SW480 (cell line): Measurements from ENCODE around the gene PPP6C.
"Not testable (repeated sequence)": the region's sequence is repeated elsewhere in the genome, so short reads cannot be mapped to it uniquely, and the experiment has no call there.

ENCODE experiments used
- DNase-seq: peaks from one replicate; pipeline ENCODE4 v3.0.0-alpha.2; 2016; ENCODE audit warnings: low spot score

Gene PPP6C

DNA sequence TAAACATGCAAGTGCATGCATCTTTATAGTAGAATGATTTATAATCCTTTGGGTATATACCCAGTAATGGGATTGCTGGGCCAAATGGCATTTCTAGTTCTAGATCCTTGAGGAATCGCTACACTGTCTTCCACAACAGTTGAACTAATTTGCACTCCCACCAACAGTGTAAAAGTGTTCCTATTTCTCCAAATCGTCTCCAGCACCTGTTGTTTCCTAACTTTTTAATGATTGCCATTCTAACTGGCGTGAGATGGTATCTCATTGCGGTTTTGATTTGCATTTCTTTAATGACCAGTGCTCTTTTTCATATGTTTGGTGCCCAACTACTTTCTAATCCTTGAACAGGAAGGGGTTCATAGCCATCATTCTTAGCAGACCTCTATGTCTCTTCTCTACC lies 7.8 kb downstream of the PPP6C start:
- DNase-seq: not testable (repeated sequence)

DNA sequence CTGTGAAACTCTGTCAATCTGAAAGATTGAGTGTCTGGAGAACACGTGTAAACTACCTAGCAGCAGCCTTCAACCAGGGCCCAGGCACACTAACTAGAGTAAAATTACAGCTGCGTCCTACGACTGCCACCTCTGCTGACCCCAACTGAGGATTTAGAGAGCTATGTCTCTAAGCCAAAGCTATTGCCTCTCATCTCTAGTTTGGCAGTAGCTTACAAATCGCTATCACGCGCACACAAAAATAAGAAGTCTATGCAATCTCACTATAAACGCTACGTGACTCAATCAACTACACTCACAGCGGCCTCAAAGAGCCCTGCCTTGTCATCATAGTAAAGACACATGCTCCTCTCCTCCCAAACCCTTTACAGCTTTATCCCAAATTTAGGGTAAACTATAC lies 8.7 kb downstream of the PPP6C start:
- DNase-seq: no peak

DNA sequence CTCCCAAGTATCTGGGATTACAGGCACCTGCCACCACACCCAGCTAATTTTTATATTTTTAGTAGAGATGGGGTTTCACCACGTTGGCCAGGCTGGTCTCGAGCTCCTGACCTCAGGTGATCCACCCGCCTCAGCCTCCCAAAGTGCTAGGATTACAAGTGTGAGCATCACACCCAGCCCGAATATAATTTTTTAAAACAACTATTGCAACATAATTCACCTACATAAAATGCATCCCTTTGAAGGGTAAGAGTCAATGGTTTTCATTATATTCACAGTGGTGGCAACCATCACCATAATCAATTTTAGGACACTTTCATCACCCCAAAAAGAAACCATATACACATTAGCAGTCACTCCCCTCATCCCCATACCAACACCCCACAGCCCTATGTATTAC lies 9.8 kb downstream of the PPP6C start:
- not testable (repeated sequence) for DNase-seq

DNA sequence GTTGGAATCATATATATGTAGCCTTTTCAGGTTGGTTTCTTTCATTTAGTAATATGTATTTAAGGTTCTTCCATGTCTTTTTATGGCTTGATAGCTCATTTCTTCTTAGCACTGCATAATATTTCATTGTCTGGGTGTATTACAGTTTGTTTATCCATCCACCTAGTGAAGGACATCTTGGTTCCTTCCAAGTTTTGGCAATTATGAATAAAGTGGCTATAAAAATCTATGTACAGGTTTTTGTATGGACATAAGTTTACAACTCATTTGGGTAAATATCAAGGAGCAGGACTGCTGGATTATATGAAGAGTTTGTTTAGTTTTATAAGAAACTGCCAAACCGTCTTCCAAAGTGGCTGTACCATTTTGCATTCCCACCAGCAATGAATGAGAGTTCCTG lies 11.7 kb downstream of the PPP6C start:
- DNase-seq: no peak

DNA sequence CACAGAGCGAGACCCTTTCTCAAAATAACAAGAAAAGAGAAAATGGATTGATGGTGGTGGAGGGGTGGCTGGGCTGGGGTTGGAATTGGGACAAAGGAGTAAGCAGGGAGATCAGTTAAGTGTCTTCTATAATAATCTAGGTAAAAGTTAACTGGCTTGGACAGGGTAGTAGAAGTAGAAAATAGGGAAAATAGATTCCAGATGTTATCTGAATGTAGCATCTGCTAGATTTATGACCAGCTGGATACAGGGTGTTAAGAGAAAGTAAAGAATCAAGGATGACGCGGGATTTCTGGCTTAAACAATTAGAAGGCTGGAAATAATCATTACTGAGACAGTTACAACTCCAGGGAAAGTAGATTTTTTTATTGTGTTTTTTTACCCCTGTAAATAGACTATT lies 13.0 kb downstream of the PPP6C start:
- DNase-seq: no peak

DNA sequence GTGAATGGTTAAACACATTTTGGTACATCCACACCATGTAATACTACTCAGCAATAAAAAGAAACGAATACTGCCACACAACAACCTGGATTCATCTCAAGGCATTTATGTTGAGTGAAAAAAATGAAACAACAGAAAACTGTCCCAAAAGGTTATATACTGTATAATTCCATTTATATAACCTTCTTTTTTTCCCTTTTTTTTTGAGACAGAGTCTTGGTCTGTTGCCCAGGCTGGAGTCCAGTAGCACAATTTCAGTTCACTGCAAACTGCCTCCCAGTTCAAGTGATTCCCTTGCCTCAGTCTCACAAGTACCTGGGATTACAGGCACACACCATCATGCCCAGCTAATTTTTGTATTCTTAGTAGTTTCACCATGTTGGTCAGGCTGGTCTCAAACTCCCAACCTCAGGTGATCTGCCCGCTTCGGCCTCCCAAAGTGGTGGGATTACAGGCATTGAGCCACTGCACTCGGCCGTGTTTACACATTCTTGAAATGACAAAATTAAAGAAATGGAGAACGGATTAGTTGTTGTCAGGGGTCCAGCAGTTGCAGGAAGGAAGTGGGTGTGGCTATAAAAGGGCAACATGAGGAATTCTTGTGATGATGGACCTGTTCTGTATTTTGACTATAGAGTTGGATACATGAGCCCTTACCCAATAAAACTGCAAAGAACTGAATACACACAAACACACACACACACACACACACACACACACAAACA lies 17.4 kb downstream of the PPP6C start:
- DNase-seq: no peak

DNA sequence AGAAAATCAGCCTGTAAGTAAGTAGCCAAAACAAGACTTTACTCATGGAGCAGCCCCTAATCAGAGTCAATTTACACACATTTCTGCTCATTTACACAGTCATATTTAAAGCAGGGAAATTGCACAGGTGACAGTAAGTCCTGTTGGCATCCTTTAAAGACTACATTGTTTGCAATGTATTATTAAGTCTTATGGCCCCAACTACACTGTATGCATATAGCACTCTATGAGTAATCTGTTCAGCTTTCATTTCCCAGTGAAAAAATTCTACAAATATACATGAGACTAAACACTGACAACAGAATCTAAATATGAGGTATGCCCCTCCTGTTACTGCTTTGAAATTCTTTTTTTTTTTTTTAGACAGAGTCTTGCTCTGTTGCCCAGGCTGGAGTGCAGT lies 19.7 kb downstream of the PPP6C start:
- no peak for DNase-seq

DNA sequence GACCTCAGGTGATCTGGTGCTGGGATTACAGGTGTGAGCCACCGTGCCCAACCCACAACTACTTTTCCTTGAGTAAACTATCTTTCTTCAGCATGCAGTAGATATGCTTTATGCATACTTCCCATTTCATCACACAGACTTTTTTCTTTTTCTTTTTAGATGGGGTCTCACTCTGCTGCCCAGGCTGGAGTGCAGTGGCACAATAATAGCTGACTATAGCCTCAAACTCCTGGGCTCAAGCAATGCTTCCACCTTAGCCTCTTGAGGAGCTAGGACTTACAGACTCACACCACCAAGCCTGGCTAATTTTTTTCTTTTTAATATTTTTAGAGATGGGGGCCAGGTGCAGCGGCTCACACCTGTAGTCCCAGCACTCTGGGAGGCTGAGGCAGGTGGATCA lies 22.8 kb downstream of the PPP6C start:
- no peak for DNase-seq

DNA sequence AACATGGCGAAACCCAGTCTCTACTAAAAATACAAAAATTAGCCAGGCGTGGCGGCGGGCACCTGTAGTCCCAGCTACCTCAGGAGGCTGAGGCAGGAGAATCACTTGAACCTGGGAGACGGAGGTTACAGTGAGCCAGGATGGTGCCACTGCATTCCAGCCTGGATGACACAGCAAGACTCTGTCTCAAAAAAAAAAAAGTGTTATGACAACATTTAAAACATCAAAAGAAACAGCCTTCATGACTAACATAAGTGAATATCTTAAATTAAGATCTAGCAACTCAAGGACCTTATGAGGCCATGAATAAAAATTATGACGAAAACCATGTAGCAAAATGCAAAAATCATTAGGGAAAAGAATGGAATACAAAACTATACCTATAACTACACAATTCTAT lies 26.7 kb downstream of the PPP6C start:
- DNase-seq: peak; percentile 23

DNA sequence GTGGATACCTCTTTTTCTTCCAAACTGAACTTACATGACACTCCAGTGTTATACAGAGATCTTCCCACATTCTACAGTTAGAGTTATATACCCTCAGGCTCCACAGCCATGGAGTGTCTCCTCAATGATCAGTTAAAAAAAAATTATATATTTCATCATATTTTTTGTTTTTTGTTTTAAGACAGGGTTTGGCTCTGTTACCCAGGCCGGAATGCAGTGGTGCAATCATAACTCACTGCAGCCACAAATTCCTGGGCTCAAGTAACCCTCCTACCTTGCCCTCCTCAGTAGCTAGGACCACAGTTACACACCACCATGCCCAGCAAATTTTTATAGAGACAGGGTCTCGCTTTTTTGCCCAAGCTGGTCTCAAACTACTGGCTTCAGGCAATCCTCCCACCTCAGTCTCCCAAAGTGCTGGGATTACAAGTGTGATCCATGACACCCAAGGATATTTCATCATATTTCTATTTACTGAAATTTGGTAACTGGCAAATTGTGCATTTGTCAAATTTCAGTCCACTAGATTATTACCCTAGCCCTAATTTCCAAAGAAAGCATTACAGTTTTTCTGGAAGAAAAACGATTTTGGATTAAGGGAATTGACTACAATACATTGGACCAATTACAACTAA lies 28.2 kb downstream of the PPP6C start:
- DNase-seq: no peak

DNA sequence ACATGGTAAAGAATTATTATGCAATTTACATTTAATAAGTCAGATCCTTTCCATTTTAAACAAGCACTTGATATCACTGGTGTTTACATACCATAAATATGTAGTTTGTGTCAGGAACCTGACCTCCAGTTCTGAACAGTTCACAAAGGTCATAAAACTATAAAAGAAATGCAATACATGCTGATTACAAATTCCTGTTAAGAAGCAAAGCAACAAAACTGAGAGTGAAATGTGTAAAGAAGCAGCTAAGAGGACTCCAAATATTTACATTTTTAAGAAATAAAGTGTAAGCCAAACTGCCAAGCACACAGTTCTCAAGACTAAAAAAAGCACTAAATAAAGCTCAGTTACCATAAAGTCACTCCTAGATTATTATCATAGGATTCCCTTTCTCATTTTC lies 28.9 kb downstream of the PPP6C start:
- no peak for DNase-seq

DNA sequence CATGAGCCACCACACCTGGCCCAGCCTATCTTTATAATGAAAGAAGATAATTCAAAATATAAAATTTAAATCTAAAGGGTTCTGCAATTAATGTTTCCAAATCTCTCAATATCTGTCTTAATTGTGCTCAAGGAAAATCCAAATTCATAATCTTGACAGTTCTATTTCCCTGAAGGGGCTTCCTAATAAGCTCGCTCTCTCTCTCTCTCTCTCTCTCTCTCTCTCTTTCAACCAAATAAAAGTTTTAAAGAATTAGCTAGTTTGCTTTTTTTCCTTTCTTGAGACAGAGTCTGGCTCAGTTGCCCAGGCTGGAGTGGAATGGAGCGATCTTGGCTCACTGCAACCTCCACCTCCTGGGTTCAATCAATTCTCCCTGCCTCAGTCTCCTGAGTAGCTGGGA lies 33.1 kb downstream of the PPP6C start:
- DNase-seq: no peak

DNA sequence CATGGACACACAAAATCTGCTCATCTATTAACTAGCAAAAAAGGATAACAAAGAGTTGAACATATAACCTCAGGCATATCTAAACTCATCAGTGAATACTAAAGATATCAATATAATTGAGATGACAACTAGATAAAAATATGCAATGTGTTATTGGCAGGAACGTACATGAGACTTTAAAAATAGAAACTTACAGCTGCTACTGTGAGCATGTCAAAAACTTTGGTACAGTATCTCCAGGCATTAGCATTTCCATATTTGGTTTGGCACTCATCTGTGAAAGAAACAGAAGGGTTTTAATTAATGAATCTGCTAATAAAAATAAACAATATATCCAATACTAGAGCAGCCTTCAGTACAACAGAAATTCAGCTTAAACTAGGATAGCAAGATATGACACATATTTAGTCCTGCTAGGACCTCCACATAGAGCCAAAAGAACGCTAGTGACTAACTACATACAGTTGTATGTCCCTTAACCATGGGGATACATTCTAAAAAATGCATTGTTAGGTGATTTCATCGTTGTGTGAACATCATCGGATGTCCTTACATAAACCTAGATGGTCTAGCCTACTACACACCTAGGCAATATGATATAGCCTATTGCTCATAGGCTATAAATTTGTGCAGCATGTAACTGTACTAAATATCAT lies 35.8 kb downstream of the PPP6C start:
- DNase-seq: no peak

DNA sequence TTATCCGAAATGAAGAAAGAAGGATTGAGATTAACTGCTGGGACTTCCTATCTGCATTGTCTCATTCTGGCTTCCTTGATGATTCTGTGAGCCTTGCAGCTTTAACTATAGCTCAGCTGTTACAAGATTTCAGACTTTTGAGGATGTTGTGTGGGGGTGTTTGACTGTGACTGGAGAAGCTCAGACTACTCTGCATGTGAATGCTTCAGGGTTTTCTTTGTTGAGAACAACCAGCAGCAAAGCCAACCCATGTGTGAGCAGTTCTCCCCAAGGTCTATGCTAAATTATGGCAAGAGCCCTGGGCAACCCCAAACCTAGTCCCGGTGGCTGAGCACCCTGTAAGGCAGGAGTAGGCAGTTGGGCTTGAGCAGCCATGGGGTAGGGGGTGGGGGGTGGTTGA lies 37.9 kb downstream of the PPP6C start:
- no peak for DNase-seq

DNA sequence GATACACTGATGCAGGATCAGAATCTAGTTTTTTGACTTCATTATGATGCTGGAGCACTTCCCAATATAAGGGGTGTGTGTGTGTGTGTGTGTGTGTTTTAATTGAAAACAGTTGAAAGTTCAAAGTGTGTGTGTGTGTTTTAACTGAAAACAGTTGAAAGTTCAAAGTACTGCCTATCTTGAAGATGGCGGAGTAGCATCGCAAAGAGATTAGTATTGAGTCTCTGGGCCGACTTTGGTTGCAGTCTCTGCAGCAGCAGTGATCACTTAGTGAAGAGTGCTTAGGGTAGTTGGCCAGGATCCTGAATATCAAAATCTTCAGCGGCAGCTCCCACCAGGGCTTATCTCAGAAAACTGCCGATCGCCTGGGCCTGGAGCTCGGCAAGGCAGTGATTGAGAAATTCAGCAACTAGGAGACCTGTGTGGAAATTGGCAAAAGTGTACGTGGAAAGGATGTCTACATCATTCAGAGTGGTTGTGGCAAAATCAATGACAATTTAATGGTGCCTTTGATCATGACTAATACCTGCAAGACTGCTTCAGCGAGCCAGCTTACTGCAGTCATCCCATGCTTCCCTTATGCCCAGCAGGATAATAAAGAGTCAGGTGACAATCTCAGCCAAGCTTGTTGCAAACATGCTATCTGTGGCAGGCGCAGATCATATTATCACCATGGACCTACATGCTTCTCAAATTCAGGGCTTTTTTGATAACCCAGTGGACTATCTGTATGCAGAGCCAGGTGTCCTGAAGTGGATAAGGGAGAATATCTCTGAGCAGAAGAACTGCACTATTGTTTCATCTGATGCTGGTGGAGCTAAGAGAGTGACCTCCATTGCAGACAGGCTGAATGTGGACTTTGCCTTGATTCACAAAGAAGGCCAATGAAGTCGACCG lies 39.0 kb downstream of the PPP6C start:
- no peak for DNase-seq

DNA sequence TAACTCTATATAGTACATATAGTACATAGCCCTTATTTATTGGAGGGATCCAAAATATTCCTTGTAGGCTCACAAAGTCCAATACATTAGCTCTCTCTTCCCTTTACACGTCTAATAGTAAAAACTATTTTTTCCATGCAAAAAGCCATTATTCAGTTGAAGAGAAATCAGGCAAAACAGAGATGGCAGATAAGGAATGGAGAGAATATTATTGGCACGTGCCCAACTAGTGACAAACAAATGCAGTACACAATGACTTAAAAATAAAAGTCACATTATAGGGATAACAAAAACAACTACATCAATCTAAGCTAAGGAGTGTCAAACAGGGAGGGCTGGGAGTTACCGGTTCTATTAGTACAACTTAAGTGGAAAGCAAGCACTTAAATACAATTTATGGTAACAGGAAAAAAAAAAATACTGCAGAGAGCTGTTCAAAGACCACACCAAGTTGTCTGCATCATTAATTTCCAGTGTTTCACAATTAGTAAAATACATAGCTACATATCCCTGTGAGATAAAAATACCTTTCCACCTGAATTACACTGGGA lies 42.1 kb downstream of the PPP6C start:
- DNase-seq: no peak

DNA sequence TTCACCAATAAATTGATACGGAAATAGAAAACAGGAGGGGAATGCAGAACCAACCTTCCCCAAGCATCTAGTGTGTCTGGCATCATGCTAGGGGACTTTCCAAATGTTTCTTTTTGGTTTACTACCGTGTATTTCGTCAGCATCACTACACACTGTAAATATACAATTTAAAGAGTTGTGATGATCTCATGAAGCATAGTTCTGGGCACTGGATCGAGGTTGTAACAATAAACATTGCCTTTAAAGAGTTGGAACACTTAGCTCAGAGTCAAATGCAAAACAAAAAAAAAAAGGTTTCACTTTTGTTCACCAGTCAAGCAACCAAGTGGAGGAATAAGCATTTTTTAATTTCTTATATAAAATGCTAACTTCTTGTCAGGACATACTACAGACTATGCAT lies 43.4 kb downstream of the PPP6C start:
- DNase-seq: no peak

DNA sequence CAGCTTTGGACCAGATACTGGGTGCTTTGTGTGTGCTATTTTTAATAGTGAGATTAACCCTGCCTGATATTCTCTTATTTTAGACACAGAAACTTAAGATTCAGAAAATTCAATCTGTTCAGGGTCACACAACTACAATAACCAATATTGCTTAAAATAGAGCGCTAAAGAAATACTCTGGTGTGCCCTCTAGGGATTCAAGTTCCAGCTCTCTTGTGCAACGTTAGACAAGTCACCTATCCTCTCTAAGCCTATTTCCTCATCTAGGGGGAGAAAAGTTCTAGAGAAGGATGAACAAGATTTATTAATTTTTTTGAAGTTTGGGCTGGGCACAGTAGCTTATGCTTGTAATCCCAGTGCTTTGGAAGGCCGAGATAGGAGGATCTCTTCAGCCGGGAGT lies 44.2 kb downstream of the PPP6C start:
- DNase-seq: no peak

DNA sequence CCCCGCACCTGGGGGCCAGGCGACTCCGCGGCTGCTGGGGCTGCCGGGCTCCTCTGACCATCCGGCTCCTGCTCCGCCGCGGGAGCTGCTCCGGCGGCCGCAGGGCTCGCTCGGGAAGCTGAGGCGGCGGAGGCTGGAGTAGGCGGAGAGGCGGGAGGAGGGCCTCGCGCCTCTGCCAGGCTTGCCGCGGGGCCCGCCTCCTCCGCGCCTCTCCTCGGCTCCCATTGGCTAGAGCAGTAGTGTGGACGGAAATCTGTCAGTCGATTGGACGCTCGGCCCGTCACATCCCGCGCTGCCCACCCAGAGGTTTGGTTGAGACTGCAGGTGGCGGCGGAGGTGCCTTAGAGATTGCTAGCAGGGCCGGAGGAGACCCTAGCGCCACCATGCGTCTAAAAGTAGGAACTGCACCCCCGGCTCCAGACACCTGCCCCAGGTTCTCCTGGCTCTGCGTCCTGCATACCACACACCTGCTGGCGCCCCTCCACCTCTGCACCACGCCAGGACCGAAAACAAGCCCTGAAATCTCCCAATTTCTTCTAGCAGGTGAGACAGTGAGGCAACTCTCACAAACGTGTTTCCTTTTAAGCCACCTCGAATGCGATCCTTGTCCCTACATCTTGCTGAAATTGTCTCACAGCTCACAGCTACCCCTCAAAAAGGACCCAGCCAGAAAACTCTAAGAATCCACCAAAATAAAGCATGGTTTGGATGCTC lies 46.1 kb downstream of the PPP6C start, which contains the start of gene SCAI:
Gene SCAI (minus strand): TSS at position 152 of the 714 bp plus-strand sequence. CDS start 91 bp downstream, at position 61.
- DNase-seq: peak; percentile 99

DNA sequence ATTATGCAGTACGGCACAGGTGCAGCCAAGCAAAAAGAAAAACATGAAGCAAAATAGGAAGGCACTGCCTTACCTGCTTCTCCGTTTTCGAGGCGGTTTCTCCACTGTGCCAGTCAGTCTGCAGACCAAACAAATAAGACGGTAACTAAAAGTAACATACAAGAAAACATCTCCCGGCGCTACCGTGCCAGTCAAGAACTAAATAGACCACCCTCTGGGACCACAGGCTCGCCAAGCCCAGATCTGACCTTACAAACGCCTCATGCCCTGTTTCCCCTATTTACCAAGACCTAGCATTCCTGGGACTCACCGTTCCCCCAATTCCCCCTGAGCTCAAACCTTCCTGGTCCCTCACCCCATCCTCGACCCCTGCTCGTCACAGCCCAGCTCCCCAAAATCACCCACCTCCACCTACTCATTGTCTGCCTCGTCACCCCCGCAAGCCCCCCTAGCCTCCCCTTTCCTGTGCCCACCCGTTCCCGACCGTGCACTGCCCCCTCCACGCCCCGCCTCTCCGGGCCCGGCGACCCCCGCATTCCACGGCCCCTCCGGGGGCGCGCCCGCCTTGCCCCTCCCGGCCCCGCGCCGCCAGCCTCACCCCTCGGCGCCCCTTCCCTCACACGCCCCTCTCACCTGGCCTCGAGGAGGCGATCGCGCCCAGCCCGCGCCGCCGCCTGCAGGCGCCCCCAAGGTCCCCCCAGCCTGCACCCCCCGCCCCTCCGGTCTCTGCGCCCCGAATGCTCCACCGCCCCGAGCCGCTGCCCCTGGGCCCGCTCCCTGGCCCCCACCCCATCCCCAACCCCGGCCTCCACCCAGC lies 46.8 kb downstream of the PPP6C start:
- peak; percentile 18 for DNase-seq

DNA sequence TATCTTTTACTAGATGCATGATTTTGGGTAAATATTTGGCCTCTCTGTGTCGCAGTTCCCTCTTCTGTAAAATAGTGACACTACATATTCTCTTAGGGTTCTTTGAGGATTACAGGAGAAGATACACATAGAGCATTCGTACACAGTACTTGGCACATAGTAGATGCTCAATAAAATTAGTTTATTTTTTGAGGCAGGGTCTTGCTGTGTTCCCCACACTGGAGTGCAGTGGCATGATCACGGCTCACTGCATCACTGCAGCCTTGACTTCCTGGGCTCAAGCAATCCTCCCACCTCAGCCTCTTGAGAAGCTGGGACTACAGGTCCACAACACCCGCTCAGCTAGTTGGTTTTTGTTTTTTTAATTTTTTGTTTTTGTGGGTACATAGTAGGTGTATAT lies 47.9 kb downstream of the PPP6C start:
- no peak for DNase-seq
